GM21529 (cell line): ENCODE data around the gene ADAMTS4.

Experiments
- ATAC-seq: cut with Tn5 transposase; IDR thresholded peaks from one replicate; pipeline ENCODE4 v1.9.1; 2021; ENCODE audit not compliant: unreplicated experiment

ADAMTS4 gene

DNA sequence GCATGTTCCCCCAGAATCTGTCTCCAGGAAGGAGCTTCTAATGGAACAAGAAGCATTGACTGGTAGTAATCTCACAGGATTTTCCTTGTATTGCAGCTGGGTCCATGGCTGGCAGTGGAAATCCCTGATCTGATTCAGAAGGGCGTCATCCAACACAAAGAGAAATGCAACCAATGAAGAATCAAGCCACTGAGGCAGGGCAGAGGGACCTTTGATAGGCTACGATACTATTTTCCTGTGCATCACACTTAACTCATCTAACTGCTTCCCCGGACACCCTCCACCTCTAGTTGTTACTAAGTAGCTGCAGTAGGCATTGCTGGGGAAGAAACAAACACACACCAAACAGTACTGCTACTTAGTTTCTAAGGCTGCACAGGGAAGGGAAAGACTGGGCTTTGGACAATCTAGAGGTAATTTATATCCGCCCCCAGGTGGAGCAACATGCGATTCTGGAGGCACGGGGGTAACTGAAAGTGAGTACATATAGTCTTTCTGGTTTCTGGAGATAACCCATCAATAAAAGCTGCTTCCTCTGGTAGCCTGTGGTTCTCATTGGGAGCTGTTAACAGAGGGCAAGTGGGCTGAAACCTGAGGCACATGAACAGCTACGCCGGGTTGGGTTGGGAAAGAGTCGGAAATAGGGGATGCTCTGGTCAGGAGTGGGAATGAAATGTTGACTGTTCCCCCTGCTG is 40.4 kb downstream of the ADAMTS4 start:
- no peak for ATAC-seq

GRCh38 chr1:161157867-161158266 is 41.0 kb downstream of the ADAMTS4 start:
- ATAC-seq = no peak

DNA sequence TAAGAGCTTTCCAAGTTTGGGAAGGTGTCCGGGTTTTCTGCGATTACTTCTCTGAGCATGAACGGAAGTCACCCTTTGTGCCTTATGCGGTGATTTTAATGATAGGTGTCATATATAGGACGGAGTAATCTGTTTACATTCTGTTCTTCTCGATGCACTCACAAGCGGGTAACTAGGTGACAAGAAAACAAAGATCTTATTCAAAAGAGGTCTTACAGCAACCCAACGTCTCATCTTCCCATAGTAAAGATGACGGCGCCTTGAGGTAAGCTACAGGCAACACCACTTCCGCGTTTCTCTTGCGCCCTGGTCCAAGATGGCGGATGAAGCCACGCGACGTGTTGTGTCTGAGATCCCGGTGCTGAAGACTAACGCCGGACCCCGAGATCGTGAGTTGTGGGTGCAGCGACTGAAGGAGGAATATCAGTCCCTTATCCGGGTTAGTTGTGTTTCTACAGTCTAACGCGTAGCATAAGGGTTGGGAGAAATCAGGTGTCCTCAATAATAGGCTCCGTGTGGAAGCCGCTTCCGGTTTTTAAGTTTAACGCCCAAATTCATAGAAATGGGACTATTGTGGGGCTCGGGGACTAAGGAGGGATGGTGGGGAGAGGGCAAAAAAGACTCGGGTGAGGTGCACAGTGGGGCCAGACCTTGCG is 45.0 kb downstream of the ADAMTS4 start, which contains the start of gene UFC1:
Gene UFC1, plus strand, starts transcription at position 297 of the 656 bp plus-strand sequence. Its CDS starts 20 bp downstream, at position 317.
- peak; percentile 88 for ATAC-seq

GRCh38 chr1:161153176-161153575 is 45.7 kb downstream of the ADAMTS4 start:
- no peak for ATAC-seq

GRCh38 chr1:161145832-161146231 is 53.0 kb downstream of the ADAMTS4 start:
- no peak for ATAC-seq

DNA sequence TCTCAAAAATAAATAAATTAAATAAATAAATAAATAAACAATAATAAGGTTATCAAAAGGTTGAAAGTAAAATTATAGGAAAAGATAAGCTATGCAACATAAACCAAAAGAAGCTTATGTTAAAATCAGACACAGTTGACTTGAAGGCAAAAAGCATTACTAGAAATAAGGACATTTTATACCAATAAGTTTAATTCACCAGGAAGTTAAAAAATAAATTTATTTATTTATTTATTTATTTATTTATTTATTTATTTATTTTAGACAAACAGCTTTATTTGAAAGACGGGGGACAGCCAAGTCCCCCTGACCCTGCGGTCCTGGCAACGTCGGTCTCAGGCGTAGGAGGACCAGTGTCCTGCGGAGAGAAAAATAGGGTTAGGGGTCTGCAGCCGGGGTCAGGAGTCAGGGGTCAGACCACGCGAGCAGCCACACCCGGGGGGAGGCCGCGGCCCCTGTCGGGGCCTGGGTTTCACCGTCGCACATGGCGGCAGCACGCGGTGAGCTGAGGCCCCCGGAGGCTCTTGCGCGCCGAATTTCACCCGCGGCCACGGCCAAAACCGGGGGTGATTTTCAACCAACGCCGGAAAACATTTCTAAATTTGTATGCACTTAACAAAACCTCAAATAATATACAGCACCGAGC is 58.0 kb downstream of the ADAMTS4 start:
- ATAC-seq = no peak

- no peak for ATAC-seq
Measured at GRCh38 chr1:161139766-161140165, 59.1 kb downstream of the ADAMTS4 start.

DNA sequence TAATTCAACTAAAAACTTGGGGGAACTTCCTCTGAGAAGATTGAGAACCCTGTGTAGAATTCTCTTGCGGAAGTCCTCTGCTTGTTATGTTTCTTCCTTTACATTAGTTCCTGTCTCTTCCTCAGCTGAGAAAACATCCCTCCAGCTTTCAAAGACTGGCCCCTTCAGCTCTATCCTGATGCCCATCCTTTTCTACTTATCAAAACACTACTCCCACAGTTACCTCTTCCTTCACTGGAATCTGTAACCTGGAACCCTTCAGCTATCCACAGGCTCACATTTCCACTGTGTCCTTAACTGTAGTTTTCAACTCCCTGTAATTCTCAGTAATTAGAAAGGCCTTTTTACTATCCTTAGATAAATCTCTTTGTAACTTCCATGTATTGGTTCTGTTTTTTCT is 60.4 kb downstream of the ADAMTS4 start:
- no peak for ATAC-seq

GRCh38 chr1:161137881-161138280 is 61.0 kb downstream of the ADAMTS4 start:
- no peak for ATAC-seq
